A673 (cell line): ENCODE measurements around the gene SARS2. TPM values are rescaled to one million over a fixed set of nuclear protein-coding genes. Genes with fewer than 3 reads are reported as not detected.
"Not testable (repeated sequence)": the region's sequence is repeated elsewhere in the genome, so short reads cannot be mapped to it uniquely, and the experiment has no call there.

Source experiments
- BruUV-seq: library from RNA; stranded (reverse); fragments of 400-500 nt; replicated peaks from 2 replicates; lab custom pipeline; 2021; lab: Mats Ljungman, UMichigan
- CTCF ChIA-PET: fragments of 300-600 bp; sonication (Branson Sonifier 250); formaldehyde crosslinking; loops from one replicate; lab custom pipeline; 2022; ENCODE audit warnings: antibody characterized with exemption; lab: Charles Lee
- POLR2A ChIA-PET: fragments of 300-600 bp; sonication (Branson Sonifier 250); formaldehyde crosslinking; loops from one replicate; lab custom pipeline; 2022; ENCODE audit warnings: antibody characterized with exemption; ENCODE audit not compliant: low non-redundant PET; lab: Charles Lee
- DNase-seq: peaks from one replicate; pipeline ENCODE4 v3.0.0-alpha.2; 2015; ENCODE audit warnings: low spot score
- H3K27ac ChIP-seq: fragments of 200-600 bp; sonication (generic); 2 replicates; pipeline ENCODE4 v1.5.1; 2016; ENCODE audit warnings: mixed run types, low read depth, mild to moderate bottlenecking, mixed read lengths, antibody characterized with exemption, low read length; ENCODE audit not compliant: poor library complexity, severe bottlenecking
- H3K27me3 ChIP-seq: fragments of 200-600 bp; sonication (generic); replicated peaks from 2 replicates; pipeline ENCODE4 v1.6.1; 2017; ENCODE audit warnings: mixed run types, low read depth, mild to moderate bottlenecking, mixed read lengths, antibody characterized with exemption, low read length; ENCODE audit not compliant: insufficient read depth, poor library complexity
- H3K36me3 ChIP-seq: fragments of 200-600 bp; sonication (generic); 2 replicates; pipeline ENCODE4 v1.6.1; 2016; ENCODE audit warnings: mixed run types, mild to moderate bottlenecking, mixed read lengths, antibody characterized with exemption, low read length; ENCODE audit not compliant: insufficient read depth, poor library complexity, severe bottlenecking
- H3K4me1 ChIP-seq: fragments of 200-600 bp; sonication (generic); 2 replicates; pipeline ENCODE4 v1.6.1; 2017; ENCODE audit warnings: mixed run types, mild to moderate bottlenecking, mixed read lengths, antibody characterized with exemption, low read length; ENCODE audit not compliant: insufficient read depth, poor library complexity, severe bottlenecking
- H3K4me3 ChIP-seq: fragments of 200-600 bp; sonication (generic); 2 replicates; pipeline ENCODE4 v1.5.1; 2016; ENCODE audit warnings: low read depth, mixed run types, mild to moderate bottlenecking, mixed read lengths, low read length; ENCODE audit not compliant: poor library complexity, severe bottlenecking
- H3K9me3 ChIP-seq: fragments of 200-600 bp; sonication (generic); 2 replicates; pipeline ENCODE4 v1.6.1; 2016; ENCODE audit warnings: mixed run types, low read depth, mild to moderate bottlenecking, mixed read lengths, antibody characterized with exemption, low read length; ENCODE audit not compliant: poor library complexity, severe bottlenecking
- EZH2 ChIP-seq: fragments of 200-600 bp; sonication (generic); IDR thresholded peaks from 2 replicates; pipeline ENCODE4 v1.6.1; 2017; ENCODE audit warnings: borderline replicate concordance, low read depth, mild to moderate bottlenecking, mixed read lengths, antibody characterized with exemption, low read length; ENCODE audit not compliant: poor library complexity, severe bottlenecking
- intact Hi-C: fragments of 100-400 bp; cut with micrococcal nuclease; formaldehyde crosslinking; loops from one replicate; pipeline ENCODE4 v1.10.0; 2022; ENCODE audit not compliant: unreplicated experiment
- total RNA-seq: library from RNA; stranded (reverse); gene quantifications from 2 replicates; pipeline ENCODE4 v1.2.3, GENCODE V29; 2021
- TF ChIP-seq, protein P1 (sequence below): fragments of 300-800, 200-600 bp; sonication (generic); conservative IDR thresholded peaks from 2 replicates; pipeline ENCODE4 v1.5.1; 2017; ENCODE audit warnings: low read depth, mild to moderate bottlenecking, antibody characterized with exemption, low read length, moderate library complexity, mixed read lengths

Gene SARS2
- total RNA-seq, 1 experiment from 2014 or later: 58.6 TPM

DNA sequence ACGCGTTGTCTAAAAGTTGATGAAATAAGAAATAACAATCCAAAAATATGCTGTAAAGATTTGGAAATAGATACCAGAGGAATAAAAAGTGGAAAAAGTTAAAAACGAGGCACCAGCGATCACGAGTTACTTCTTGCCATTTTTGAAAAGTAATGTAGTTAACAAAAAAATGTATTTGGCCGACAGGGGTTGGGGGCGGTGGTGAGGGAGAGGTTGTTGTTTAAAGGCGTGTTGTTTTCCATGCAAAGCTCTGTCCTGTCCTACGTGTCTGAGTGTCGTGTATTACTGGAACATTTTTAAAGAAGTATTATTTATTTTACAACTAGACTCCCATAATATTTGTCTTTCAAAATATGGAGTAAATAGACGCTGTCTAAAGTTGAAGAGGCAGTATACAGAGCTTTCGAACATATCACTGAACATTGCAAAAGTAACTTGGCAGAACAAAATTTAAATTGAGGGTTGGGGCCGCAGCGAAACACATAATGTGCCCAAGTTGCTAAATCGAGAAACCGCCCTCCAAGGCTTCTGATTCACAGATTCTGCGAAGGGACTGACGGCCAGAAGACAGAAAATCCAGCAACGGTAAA, 44.2 kb upstream of the SARS2 start:
- Histone ChIP-seq H3K9me3 (no peaks in the 10 kb centered on the region), H3K27ac (peak overlapping the region; percentile 91), H3K4me1 (peaks cover 14% of the 10 kb centered on the region), H3K4me3 (peak overlapping the region; percentile 75), H3K27me3 (no peaks in the 10 kb centered on the region), H3K36me3 (no peaks in the 10 kb centered on the region)
- peak; percentile 50 for DNase-seq
- ChIA-PET POLR2A (interaction anchor here (0.7 kb wide), 1 partner anchor 23 kb away, joined by 4 read pairs; no protein-coding TSS in a partner anchor), CTCF (interaction anchor here (0.8 kb wide), 1 partner anchor 13 kb away, joined by 5 read pairs; no protein-coding TSS in a partner anchor)
- BruUV-seq: no TSS peak
- intact Hi-C loops: loop anchor here (10.0 kb wide), 1 partner anchor 140 kb away; no protein-coding TSS in a partner anchor
- TF ChIP-seq, protein P1, sequence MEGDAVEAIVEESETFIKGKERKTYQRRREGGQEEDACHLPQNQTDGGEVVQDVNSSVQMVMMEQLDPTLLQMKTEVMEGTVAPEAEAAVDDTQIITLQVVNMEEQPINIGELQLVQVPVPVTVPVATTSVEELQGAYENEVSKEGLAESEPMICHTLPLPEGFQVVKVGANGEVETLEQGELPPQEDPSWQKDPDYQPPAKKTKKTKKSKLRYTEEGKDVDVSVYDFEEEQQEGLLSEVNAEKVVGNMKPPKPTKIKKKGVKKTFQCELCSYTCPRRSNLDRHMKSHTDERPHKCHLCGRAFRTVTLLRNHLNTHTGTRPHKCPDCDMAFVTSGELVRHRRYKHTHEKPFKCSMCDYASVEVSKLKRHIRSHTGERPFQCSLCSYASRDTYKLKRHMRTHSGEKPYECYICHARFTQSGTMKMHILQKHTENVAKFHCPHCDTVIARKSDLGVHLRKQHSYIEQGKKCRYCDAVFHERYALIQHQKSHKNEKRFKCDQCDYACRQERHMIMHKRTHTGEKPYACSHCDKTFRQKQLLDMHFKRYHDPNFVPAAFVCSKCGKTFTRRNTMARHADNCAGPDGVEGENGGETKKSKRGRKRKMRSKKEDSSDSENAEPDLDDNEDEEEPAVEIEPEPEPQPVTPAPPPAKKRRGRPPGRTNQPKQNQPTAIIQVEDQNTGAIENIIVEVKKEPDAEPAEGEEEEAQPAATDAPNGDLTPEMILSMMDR: no peak
- no peak for TF ChIP-seq EZH2

DNA sequence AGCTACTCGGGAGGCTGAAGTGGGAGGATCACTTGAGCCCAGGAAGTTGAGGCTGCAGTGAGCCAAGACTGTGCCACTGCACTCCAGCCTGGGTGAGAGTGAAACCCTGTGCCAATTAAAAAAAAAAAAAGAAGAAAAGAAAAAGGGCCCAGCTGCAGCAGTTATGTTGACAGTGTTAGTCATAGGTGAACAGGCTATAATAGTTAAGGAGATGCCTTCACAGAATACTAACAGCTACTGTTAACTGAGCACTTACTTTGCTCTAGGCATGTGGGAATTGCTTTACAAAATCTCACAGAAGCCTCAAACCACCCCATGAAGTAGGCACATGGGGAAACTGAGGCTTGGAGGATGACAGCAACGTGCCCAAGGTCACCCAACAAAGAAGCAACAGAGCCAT, 41.1 kb upstream of the SARS2 start:
- Histone ChIP-seq H3K4me3 (no peak overlapping the region), H3K4me1 (peaks cover 14% of the 10 kb centered on the region), H3K36me3 (peaks cover under 1% of the 10 kb centered on the region), H3K9me3 (no peaks in the 10 kb centered on the region), H3K27ac (no peak overlapping the region), H3K27me3 (no peaks in the 10 kb centered on the region)
- ChIA-PET POLR2A (no interaction called here), CTCF (interaction anchor here (0.9 kb wide), 1 partner anchor 9 kb away, joined by 11 read pairs; no protein-coding TSS in a partner anchor)
- TF ChIP-seq, protein P1: no peak
- no peak for TF ChIP-seq EZH2
- BruUV-seq: no TSS peak
- no peak for DNase-seq
- intact Hi-C loops: loop anchor here (10.0 kb wide), 1 partner anchor 143 kb away; no protein-coding TSS in a partner anchor

DNA sequence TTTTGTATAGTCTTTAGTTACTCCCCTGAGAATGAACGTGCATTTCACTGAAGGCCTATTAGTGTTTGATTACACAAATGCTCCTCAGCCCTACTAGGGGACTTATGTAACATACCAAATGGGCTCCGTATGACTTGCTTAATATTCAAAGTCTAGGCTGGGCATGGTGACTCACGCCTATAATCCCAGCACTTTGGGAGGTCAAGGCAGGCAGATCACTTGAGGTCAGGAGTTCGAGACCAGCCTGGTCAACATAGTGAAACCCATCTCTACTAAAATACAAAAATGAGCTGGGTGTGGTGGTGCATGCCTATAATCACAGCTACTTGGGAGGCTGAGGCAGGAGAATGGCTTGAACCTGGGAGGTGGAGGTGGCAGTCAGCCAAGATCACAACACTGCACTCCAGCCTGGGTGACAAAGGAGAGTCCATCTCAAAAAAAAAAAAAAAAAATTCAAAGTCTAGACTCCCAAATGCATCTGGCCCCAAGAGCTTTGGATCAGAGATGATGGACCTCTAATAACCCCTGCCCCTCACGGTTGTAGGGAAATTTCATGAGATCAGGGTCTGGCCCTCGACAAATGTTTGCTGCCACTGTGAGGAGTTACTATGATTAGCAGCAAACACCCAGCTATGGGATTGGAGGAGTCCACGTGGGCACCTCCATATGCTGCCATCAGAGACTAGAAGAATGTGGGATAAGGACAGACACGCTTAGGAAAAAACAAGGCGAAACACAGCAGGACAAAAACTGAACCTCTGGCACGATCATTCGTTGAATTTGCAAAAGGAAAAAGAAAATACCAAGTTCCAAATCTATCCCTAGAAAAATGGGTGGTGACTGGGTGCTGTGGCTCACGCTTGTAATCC, 40.3 kb upstream of the SARS2 start:
- Histone ChIP-seq H3K9me3 (no peaks in the 10 kb centered on the region), H3K27ac (no peak overlapping the region), H3K4me3 (no peak overlapping the region), H3K4me1 (peaks cover 7% of the 10 kb centered on the region), H3K27me3 (no peaks in the 10 kb centered on the region), H3K36me3 (peaks cover 5% of the 10 kb centered on the region)
- DNase-seq: peak; percentile 58
- BruUV-seq: no TSS peak
- ChIA-PET CTCF (interaction anchor here (0.6 to 0.9 kb wide), 3 partner anchors 9 to 168 kb away, joined by 3 to 11 read pairs (median 5); no protein-coding TSS in a partner anchor), POLR2A (no interaction called here)
- intact Hi-C loops: loop anchor here (10.0 kb wide), 1 partner anchor 144 kb away; no protein-coding TSS in a partner anchor
- TF ChIP-seq, protein P1: no peak
- no peak for TF ChIP-seq EZH2

DNA sequence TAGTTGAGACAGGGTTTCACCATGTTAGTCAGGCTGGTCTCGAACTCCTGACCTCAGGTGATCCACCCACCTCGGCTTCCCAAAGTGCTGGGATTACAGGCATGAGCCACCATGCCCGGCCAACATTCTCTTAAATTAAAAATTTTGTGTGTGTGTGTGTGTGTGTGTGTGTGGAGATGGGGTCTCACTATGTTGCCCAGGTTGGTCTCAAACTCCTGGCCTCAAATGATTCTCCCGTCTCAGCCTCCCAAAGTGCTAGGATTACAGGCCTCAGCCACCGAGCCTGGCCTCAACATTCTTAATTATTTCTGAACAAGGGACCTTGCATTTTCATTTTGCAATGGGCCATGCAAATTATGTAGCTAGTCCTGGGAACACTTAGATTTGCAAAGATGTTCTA, 35.6 kb upstream of the SARS2 start:
- H3K4me1 ChIP-seq, H3K4me3 ChIP-seq, H3K36me3 ChIP-seq, intact Hi-C loops, POLR2A ChIA-PET, CTCF ChIA-PET, H3K9me3 ChIP-seq, H3K27ac ChIP-seq, DNase-seq, BruUV-seq, H3K27me3 ChIP-seq: not testable (repeated sequence)
